ENCODE data around the gene TUBA8.
"Not testable (repeated sequence)": the region's sequence is repeated elsewhere in the genome, so short reads cannot be mapped to it uniquely, and the experiment has no call there.

Gene TUBA8

DNA sequence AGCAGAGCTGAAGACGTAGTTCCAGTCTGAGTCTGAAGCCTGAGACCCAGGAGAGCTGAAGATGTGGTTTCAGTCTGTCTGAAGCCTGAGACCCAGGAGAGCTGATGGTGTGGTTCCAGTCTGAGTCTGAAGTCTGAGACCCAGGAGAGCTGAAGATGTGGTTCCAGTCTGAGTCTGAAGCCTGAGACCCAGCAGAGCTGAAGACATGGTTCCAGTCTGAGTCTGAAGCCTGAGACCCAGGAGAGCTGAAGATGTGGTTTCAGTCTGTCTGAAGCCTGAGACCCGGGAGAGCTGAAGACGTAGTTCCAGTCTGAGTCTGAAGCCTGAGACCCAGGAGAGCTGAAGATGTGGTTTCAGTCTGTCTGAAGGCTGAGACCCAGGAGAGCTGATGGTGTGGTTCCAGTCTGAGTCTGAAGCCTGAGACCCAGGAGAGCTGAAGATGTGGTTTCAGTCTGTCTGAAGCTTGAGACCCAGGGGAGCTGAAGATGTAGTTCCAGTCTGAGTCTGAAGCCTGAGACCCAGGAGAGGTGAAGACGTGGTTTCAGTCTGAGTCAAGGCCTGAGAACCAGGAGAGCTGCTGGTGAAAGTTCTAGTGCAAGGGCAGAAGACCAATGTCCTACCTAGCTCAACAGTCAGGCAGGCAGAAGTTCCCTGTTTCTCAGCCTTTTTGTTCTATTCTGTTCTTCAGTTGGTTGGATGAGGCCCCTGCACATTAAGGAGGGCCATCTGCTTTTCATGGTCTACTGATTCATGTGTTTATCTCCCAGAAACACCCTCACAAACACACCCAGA, 3.9 kb upstream of the TUBA8 start:
- not testable (repeated sequence) for DNase-seq (ENCODE audit: low read depth)

DNA sequence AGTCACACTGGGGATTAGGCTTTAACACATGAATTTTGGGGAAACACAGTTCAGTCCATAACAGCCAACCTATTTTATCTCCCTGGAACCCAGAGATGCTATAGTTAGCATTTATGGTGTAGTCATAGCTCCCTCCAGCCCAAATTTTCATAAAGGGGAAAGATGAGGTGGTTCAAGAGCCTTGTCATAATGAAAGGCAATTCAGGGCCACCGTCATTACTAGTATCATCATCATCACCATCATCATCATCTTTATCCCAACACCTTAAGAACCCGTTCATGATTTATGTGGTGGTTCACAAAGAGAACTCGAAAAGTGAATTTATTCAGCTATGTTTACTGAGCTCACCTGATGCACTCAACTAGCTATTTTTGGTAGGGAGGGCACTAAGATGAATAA, 2.4 kb upstream of the TUBA8 start:
- no peak for DNase-seq (ENCODE audit: low read depth)

DNA sequence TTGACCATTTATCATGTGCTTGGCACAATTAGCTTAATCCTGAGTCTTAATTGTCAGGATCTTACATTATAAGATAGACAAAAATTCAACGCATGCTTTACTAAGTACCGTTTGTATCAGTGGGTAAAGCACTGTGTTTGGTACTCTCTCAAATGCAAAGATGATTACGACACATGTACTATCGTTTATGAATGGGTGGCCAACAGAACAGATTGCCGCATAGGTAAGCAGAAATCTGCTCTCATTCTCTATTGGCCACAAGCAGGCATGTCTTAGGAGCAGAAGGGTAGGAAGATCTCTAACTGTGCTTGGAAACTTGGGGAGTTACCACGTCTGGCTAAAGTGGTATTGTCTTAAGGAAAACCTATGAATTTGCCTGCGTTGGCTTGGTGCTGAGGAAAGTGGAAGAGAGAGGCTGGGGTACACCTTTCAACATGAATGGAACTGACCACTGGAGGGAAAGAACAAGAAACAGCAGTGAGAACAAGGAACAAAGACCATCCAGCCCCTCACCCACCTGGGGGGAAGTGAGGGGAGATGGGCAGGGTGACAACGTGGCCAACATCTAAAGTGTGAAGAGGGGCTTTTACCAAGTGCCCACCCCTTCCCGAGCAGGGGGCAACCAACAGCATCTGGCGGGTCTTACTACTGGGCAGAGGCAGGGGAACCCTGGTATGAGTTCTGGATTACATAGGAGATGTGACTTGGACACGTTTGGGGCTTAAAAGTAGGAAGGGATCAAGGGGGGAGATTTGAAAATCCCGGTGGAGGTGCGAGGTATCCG, 1.0 kb upstream of the TUBA8 start:
- DNase-seq (ENCODE audit: low read depth), result no peak

DNA sequence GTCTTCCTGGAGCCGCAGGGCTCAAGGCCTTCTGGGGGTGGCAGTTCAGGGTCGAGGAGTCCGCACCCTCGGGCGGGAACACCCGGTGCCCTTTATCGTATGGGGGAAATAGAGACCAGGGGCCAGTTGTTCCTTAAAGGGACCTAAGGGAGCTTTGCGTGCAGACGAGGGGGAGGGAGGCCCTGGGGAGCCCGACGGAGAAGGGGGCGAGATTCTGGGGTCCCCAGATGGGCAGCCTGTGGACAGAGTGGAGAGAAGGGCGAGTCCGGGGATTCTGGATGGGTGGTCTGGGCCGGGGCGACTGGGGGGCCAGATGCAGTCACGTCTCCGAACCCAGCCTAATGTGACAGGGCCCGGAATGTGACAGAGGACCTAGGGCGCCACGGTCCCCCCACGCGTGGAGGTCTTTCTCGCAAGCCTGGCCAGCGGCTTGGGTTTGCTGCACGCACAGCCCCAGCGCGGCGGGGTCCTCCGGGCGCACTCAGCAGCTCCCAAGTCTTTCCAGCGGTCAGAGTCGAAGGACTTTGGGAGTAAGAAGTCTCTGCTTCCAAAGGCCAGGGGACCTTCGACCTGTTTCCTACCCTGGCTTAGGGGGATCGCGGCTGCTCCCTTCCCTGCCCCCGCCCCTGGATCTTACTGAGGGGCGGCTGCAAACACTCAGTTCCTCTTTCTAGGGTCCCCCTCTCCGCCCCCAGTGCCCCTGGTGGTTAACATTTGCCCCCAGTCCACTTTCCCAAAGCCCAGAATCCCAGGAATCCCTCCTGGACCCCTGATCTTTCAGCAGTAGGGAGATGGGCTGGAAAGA, 547 bp downstream of the TUBA8 start:
- no peak for DNase-seq (ENCODE audit: low read depth)

DNA sequence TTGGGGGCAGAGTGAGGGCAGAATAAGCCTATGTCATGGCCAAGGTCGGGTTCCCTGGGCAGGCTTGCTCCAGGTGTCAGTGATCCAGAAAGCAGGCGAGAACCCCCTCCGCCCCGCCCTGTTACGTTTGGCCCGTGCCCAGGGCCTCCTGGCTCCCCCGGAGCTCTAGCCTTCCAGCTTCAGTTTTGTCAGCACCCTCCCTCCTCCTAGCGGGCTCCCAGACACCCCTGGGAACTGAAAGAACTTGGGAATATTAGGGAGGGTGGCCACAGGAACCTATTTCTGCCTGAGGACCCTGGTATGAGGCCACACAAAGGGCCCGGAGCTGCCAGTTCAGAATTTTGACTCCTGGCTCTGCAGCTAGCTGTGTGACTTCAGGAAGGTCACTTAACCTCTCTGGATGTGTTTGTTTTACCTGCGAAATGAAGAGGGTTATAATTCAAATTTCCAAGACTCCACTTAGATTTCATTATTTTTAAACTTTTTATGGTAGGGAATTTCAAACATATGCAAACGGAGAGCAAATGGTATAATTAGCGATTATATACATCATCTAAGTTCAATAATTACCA, 1.2 kb downstream of the TUBA8 start:
- no peak for DNase-seq (ENCODE audit: low read depth)

DNA sequence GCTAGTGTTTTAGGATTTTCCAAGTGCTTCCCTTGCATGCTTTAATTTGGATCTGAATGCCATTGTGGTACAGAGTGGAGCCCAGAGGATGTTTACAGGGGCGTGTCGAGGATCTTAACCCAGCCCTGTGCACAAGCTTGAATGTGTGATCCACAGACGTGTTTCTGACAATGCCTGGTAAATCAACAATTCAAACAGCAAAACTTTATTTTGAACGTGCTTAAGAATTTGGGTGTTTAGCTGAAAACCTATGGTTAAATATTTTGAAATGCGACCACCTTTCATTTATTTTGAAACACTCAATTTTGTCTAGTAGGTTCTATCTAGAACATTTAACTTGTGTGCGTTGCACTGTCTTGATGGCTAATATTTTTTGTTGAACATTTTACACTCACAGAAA, 1.8 kb downstream of the TUBA8 start:
- no peak for DNase-seq (ENCODE audit: low read depth)

DNA sequence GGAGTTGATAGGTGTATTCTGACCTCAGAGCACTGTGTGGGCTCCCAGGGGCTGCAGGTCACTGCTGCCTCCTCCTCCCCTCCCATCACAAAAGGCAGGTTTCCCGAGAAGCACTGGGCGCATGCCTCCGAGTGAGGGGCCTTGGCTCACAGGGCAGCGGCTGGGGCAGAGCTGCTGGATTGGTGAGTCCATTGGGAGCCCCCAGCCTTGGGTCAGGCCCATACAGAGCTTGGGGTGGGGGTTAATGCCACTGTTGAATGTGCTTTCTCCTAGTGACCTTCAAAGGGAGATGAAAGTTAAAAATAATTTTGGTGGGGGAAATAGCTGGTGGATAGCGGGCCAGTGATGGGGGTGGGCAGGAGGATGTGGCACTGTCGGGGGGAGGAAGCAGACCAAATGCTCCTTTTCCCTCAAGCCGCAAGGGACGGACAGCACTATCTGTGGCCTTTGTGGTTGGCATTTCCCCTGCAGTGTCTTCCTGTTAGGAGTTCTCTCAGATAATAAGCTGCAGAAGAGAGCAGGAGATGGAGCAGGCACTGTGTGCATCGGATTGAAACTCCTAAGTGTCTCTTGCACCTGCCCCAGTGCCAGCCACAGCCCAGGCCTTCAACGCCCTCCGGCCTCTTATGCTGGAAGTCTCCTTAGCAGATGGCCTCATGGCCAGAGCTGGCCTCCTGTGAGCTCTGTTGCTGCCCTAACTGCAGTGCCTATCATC, 3.2 kb downstream of the TUBA8 start:
- DNase-seq (ENCODE audit: low read depth), result no peak

DNA sequence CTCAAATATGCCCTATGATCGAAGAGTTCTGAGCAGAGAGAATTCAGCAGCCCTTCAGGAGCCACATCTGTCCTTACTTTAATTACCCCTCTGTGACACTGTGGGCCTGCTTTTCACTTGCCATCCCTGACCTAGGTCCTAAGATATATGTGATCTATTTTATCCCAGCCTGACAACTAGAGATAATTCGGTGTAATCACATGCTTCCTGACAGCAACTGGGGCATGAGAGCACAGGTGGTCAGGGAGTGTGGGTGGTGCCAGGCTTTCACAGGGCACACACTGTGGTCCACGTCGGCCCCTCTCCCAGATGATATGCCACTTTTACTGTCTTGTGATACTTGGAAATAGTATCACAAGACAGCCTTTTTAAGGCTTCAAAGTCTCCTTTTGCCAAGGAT, 3.9 kb downstream of the TUBA8 start:
- no peak for DNase-seq (ENCODE audit: low read depth)

DNA sequence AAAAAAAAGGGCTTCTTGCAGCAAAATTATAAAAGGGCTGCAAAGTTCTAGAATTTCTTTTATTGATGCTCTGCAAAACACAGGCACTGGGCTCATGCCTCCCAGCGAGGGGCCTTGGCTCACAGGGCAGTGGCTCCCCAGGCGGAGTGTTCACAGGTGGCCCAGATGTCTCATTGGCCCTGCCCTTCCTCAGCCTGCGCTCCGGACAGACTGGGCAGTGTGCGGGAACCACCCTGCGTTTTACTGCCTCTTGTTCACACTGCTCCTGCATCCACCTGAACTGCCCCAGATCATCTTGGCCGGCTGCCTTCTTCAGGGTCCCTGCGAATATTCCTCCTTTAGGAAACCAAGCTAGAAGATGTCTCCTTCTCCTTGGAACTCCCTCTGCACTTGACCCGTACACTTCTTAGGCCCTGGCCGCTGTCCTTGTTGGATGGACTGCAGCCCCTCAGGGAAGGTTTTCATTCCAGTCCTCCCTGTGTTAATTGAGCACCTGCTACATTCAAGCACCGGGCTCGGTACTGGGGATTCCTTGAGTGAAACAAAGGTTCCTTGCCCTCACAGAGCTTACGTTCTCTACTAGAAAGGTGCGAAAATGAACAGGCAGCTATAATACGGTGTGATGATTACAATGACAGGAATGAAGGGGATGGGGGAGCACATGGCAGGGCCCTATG, 4.5 kb downstream of the TUBA8 start:
- DNase-seq (ENCODE audit: low read depth), result no peak

DNA sequence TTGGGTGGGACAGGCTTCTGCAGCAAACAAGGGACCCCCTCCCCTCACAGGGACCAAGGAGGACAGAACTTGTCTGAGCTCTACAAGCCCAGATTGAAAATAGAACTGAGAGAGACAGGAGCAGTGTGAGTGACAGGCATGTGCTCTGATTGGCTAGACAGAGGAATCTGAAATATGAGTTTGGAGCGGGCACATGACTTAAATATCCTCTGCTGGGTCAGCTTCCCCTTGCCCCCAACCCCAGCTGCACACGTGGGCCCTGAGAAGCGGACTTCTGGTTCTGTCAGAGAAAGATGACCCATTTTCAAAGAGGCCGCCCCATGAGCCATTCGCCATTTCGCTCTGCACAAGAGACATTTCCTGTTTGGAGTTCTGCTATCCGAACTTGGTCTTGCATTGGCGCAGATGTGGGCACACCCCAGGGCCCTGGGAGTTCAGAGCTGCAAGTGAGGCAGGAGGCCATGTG, 5.3 kb downstream of the TUBA8 start:
- no peak for DNase-seq (ENCODE audit: low read depth)

DNA sequence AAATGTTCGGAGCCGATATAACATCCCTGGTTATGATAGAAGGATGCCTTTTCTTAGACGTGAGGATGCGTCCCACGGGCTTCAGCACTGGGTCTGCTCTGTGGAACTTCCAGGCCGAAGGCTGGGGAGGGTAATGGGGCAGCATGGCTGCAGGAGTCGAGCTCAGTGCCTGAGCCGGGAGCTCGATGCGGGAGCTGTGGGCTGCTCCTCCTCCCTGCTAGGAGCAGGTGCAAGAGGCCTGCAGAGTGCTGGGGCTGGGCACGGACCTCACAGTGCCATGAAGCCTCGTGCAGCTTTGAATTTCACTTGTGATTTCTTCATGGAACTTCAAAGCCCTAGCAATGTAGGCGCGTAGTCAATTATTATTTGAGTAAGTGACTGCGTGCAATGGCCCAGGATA, 6.0 kb downstream of the TUBA8 start:
- no peak for DNase-seq (ENCODE audit: low read depth)

DNA sequence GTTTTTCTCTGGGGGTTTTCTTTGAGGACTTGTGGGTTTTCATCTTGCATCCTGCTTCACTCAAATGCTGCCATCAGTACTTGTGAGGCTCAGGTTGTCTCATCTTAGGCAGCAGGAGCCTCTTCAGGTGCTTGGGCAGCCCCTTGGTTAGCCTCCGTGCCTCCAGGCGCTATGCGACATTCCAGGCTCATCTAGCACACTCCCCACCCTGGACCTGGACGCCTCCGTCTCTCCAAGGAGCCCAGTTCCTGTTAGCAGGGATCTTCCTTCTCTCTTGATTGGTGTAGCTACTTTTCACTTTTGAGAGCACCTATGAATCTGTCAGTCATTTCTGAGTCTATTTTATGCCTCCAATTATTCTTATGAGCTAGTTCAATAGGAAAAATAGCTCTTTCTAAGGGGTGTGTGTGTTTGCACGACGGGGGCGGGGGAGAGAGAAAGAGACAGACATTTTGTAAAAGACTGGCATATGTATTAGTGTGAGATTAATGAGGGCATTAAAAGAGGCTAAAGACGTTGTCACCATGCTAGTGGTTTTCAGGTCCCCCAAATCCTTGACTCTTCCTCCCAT, 7.8 kb downstream of the TUBA8 start:
- no peak for DNase-seq (ENCODE audit: low read depth)

DNA sequence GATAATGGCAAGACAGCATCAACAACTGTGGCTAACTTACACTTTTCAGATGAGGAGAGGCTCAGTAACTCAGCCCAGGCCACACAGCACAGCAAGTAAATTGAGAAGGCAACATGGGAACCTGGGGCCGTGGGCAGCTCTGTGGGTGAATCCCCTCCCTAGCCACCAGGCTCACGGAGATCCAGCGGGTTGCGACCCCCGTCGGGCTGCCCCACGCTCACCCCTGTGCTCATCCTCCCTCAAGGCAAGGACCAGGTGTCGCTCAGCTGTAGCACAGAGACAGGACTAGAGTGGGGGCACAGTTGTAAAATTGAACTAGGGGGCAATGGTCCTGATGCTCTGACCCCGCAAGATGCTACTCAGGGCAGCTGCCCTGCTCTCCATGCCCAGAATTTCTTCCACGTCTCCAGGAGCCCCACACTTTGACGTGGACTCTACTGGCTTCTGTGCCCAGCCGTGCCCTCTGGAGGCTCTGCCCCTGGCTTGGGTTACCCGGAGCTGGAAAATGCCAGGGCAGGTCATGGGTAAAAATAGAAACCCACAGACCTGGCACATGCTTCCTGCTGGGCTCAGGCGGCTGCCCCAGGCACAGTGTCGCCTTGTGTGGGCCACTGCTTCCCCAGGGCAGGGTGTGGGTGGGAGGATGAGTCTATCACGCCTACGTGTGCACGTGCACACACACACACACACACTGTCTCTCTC, 9.0 kb downstream of the TUBA8 start:
- no peak for DNase-seq (ENCODE audit: low read depth)

DNA sequence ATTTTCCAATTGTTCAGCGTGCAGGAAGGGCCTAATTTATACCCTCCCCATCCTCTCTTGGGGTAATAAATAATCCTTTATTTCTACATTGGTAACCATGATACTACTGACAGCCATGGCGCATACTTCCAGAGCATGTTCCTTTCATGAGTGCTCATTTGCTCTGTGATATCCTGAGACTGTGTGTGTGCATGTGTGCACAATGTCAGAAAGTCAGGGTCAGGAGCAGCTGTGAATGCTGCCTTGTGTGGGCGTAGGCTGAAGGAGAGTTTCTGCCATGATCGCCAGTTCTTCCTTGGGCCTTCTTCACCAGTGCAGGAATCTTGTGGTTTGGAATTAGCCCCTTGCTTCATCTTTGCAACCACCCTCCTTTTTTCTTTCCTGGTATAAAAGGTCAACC, 10.2 kb downstream of the TUBA8 start:
- no peak for DNase-seq (ENCODE audit: low read depth)

DNA sequence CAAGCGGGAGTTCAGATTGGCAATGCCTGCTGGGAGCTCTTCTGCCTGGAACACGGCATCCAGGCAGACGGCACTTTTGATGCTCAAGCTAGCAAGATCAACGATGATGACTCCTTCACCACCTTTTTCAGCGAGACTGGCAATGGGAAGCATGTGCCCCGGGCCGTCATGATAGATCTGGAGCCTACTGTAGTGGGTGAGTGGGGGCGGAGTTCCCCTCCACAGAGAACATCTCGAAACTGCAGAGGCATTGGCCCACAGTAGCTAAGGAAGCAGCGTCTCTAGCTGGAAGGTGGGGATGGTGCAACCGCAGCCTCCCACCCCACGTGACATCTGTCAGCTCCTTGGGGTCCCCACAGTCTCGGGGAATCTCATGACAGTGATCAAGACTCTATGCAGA, 10.9 kb downstream of the TUBA8 start:
- DNase-seq (ENCODE audit: low read depth), result no peak

DNA sequence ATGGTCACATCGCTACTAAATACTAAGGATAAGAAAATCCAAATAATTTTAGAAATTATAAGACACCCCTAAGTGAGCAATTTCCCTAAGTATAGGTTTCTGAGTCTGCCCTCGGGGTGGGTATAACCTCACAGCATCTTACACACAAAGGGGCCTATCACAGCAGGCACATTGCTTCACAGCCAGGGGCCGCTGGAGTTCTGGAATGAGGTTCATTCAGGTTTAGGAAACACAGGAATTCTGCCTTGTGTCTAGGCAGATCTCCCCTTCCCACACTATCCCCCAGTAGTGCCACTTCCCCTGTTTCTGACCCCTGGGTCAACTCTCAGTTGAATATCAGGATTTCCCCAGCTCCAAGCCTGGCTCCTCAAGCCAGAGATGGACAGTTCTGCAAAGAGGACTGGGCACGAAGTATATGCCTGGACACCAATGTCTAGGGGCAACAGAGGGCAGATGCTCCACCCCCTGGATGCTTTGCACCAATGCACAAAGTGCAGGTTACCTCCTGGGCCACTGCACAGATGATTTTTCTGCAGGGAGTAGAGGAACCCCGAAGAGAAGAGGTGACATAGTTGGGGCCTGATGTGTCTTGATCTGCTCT, 11.4 kb downstream of the TUBA8 start:
- no peak for DNase-seq (ENCODE audit: low read depth)

DNA sequence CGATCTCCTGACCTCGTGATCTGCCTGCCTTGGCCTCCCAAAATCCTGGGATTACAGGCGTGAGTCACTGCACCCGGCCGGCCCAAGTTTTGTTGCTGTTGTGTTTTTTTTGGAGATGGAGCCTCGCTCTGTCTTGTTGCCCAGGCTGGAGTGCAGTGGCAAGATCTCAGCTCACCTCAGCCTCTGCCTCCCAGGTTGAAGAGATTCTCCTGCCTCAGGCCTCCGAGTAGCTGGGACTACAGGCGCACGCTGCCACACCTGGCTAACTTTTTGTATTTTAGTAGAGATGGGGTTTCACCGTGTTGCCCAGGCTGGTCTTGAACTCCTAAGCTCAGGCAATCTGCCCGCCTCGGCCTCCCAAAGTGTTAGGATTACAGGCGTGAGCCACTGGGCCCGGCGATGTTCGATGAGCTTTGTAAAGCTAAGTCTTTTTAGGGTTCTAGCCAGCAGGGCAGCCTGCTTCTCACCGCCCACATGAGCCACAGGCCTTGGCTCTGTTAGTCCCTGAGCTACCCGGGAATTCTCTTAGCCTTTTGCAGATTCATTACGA, 12.9 kb downstream of the TUBA8 start:
- not testable (repeated sequence) for DNase-seq (ENCODE audit: low read depth)

DNA sequence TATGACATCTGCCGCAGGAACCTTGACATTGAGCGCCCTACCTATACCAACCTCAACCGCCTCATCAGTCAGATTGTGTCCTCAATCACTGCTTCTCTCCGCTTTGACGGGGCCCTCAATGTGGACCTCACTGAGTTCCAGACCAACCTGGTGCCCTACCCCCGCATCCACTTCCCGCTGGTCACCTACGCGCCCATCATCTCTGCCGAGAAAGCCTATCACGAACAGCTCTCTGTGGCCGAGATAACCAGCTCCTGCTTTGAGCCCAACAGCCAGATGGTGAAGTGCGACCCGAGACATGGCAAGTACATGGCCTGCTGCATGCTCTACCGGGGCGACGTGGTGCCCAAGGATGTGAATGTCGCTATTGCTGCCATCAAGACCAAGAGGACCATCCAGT, 16.0 kb downstream of the TUBA8 start:
- no peak for DNase-seq (ENCODE audit: low read depth)

DNA sequence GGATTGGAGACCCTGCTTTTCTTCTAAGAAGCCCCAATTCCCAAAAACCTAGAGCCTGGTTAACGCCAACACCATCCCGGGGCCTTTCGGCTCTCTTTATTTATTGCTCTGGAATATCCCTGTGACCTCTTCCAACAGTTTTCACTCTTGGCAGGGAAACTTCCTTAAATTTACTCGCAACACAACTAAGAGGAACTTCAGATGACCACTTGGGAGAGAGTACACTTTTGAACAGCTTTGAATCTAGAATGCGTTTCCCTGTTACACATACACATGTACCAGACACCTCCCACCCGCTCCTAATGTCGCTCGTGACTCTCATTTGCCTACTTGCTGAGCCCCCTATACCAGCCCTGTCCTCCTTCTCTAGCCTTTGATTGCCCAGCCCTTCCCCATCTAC, 19.4 kb downstream of the TUBA8 start:
- DNase-seq (ENCODE audit: low read depth), result no peak
